ENCODE results near the gene ENDOD1.

The ENDOD1 gene

DNA sequence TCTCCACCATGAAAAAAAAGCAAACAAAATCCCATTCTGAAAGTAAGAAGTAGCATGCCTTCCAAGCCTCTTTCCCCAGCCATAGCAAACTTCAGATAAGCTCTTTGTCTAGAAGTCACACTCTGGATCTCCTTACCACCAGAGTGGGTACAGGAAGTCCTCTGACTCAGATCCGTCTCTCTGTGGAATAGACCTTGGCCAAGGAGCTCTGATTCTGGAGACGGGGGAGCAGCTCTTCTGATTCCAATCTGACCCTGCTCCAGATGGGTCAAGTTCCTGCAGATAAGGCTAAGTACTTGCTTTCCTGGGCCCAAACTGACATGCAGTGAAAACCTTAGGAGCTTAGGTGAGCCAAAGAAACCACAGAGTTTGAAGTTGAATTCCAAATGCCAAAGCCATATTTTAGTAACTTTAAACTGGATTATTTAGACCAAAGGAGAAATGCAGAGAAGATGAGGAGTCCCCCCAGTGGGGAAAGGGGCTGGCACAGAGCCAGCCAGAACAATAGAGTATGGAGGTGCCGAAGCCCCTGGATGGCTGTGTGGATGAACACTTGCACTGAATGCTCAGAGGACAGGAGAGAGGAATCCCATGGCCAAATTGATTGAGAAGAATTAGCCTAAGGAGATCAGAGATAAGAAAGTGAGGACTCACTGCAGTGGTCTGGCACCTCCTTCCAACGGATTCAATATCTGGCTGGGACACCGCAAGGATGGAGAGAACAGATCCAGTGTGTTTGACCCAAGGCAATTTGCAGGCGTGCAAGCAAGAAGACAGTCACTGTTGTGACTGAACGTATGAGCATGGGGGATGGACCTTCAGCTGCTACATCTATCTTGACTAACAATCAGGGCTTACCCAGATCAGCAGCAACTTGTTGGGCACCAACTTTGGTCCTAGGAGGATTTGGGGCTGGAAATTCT lies 54.9 kb downstream of the ENDOD1 start:
- no peak for DNase-seq

DNA sequence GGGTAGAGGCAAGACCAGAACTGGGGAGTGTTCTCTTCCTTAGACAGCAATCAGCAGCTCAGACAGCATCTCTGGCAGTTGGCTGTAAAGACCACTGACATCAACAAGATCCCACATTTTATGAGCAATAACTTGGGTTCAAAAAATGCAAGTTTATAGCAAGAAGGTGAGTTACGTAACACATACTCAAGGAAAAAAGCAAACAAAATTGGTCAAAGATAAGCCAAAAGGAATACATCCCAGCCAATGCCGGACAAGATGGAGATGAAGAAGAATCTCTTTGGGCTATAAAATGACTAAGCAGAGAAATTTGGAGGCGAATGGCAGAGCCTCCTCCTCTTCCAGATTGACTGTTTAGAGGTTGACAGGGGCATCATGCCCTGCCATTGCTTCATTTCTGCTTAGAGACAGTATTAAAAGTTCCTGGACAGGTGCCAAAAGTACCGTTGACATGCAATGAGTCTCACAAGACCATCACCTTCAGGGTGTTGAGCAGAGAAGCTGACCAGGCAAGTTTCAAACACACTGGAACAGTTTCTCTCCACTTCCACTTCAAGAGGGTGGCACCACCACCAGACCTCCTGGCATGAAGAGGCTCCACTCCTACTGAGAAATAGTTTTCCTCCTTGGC lies 55.9 kb downstream of the ENDOD1 start:
- no peak for DNase-seq

DNA sequence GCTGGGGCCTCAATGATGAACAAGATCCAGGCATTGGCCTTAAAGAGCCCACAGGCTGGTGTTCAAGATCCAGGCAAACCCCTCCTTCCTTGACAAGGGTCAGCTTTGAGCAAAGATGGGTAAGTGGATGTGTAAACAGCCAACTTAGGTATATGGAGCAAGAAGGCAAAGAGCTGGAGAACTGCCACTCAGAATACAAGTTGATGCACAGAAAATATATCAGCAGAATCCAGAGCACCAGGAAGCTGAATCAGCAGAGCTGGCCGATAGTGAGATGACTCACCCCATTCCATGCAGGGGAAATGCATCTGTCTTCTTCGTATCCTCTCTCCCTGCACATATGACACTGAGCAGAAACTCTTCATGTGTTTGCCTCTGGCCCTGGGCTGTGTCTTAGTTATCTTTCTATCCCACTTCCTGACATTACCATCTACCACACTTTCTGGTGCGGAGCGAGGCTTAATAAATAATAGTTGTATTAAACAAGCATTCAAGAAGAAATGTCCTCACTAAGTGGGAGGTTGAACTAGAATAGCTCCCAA lies 57.8 kb downstream of the ENDOD1 start:
- no peak for DNase-seq

DNA sequence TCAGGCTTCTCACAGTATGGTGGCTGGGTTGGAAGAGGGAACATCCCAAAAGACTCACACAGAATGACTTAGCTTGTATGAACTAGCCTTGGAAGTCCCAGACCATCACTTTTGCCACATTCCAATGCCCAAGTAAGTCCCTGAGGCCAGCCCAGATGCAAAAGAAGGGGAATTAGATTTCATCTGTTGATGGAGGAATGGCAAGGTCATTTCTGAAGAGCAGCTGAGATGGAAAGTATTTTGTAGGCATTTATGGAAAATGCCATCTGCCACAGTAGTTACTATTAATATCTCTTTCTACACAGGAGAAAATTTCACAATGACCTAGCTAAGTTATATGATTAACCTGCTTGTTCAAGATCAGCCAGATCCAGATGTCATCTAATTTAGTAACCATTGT lies 58.8 kb downstream of the ENDOD1 start:
- DNase-seq = no peak

DNA sequence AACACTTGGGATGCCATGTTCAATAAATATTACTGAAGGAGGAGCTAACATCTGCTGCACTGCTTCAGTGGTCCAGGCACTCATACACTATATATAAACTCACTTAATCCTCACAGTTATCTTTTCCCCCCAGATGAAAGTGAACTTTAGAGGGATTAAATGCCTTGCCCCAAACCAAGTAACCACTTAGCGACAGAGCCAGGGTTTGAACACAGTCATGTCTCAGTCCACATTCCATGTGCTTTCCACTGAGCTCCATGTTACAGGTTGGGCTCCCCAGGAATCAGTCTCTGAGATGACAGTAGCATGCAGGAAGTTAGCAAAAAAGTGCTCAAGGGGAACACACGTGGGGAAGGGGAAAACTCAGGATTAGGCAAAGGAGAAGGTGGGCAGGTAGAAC lies 59.3 kb downstream of the ENDOD1 start:
- no peak for DNase-seq

DNA sequence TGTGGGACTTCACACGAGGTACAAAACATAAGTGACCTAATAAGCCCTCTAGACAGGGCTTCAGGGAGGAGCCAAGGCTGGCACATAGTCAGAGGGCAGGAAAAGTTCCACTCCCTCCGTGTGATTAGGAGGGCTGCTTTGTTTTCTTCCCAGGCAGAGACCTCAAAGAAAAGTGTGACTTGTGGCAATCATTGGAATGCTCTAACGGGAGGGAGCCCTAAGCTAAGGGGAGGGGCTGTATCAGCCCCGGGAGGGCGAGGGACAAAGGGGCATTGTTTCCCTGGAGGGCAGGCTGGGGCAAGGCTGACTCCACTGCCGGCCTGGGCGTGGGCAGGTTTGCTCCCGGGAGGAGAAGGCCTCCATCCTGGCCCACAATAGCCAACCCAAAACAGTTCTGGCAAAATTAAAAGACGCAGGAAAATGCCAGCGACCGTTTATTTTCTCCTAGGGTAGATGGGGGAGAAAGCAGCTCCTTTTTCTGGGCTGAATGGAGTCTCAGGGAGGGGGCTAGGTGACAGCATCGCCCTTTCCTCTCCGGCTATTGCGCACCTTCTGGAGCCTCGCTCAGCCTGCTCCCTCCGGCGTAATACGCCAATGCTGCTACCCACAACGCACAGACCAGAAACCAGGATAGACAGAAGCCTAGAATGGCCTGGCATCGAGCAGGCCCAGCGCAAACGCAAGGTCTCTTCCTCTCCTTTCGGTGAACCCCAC lies 60.2 kb downstream of the ENDOD1 start:
- no peak for DNase-seq

DNA sequence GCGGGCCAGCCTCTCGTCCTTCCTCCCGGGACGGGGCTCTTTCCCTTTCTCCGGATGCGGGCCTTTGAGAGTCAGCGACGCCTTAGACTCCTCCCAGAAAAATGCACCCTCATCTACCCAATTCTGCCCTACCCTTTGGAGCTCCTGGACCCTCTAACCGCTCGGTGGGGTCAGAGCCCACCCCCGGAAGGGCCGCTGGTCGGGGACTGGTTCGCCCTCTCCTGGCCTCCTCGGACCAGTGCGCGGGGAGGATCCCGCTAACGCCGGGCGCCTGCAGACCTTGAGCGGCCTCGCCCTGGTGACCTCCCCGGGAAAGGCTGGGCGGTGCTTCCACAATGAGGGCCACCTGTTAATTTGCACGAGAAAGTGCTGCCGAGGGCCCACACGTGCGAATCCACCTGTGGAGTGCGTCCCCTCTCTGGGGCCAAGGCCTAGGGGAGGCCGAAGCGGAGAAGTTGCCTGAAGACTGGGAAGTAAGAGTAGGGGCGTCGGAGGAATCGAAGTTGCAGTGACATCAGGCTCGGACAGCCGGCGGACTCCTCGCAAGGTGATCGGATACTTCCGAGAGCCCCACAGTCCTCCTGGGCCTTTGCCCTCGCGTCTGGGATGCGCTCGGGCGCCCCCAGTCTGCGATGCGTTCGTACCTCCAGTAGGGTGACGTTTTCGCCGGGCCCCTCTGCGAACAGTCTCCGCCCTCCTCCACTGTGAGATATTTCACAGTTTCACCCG lies 61.5 kb downstream of the ENDOD1 start:
- peak; percentile 90 for DNase-seq

DNA sequence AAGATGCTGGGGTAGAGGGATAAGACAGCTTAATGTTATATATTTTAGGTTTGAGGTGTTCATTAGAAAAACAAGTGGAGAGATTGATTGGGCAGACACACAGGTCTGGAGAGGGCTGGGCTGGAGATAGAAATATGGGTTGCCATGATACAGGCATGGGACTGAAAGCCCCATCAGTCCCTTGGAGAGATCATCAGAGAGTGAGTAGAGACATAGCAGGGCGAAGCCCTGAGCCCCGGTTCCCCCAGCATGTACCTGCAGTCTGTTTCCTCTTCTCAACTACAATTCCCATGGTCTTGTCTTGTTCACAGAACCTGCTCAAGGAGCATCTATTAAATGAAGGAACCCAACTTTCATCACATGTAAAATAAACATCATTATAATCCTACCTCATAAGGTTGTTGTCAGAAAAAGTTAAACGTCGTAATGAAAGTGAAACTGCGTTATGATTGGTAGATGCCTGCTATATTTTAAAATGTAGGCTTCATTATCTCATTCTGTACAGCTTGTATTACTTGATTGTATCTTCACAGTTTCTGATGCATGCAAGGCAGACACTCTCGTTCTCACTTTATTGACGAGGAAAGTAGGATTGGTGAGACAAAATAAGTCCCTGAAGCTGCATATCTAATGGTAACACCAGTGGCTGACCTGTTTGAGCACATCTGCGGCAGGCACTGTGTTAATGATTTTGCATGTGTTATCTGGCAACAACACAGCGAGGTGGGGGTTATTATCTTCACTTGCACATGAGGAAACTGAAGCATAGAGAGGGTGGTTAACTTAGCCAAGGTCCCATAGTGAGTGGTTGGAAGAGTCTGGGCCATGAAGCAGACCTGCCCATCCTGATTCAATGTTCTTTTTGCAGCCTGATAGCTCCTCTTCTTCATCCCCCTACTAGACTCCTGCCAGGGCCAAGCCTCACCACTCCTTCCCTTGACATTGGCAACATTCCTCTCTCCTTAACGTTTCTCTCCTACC lies 63.5 kb downstream of the ENDOD1 start:
- peak; percentile 21 for DNase-seq

DNA sequence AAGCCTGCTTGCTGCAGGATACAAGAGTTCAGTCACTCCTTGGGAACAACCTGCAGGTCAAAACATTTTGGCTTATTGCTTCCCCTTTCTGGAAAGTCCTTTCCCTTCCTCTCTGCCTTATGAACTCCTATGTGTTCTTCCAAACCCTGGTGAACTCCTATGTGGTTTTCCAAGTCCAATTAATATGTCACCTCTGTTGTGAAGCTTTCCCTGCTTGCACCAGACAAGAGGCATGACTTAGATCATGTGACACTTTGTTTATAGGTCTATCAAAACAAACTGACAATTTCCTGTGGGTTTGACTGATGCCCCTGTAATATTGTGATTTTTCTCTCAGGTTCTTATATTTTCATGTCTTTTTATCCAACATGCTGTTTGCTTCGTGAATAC lies 64.2 kb downstream of the ENDOD1 start:
- DNase-seq = no peak

DNA sequence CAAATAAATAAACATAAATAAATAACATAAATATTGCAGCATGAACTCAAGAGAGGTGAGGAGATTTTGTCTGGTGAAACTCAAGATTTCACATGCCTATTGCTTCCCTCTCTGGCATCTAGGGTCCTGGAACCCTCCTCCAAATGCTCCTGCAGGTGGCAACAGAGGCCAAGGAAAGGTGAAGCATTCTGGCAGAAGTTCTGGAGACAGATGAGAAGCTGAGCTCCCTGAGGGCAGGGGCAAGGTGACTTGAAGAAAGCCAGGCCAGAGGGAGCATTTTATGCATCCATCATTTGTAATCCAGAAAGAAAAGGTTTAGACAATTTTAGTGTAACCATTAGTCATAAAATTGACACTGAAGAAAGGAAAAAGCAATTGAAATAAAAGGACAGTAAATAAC lies 64.9 kb downstream of the ENDOD1 start:
- peak; percentile 71 for DNase-seq

DNA sequence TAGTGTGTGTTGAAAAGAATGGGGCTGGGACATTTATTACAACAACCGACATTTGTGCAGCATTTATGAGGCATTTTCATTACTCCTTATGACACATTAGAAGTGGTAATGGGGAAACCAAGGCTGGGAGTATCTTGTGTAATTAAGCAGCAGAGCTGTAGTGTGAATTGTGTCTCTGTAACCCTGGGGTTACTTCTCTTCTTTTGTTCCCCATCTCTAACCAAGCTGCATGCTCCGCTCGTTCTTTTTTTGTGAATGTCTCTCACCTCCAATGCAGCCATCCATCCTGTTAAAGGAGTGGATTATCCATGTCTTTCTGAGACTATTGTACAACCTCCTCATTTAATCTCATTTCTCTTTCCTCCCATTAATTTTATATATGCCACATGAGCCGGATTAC lies 65.7 kb downstream of the ENDOD1 start:
- DNase-seq = no peak

DNA sequence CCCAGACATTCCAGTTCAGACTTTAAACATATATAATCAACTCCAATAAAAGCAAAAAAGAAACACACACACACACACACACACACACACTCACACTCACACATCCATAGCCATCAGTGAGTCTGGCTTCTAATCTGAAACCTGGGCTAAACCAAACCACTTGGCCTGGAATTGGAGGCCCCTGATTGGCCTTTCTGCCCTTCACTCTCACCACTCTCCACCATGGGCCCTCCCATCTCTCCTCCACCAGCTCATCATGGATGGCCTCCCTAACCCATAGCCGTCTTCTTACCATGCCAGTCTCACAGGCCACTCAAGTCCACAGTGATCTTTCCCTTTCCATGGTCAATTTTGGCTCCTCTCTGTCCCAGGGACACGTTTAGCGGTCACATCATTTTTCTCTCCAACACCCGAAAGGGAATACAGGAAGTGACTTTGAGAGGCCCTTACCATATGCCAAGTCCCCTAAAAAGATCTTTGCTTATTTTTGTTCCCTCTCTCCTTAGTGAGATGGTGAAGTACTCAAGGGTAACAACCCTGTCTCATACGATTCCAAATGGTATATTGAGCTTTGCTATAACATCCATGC lies 66.6 kb downstream of the ENDOD1 start:
- no peak for DNase-seq

DNA sequence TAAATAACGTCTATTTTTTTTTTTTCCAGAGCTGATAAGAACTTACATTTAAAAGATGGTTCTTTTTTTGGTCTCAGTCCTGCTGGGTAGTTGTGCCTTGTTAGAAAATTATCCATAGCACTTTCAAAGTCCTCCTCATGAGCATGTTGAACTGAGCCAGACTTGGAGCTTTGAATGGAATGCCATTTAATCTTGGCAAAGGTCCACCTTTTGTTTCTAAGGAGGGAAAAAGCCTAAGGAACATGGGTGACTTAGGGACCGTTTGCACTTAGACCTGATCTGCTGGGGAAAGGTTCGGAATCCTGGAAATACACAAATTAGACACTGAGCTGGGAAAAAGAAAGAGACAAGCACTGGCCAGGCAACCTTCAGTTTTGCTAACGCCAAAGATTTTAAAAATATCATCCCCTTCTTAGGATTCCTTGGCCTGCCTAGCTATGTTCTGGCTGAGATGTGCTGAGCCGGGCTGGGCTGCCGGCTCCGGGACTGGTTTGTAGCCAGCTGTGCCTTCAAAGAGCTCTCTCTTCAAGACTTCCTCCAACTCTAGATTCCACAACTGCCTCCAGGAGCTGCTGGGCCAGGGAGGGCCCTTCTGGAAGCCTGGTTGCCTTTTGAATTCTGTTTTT lies 67.4 kb downstream of the ENDOD1 start:
- no peak for DNase-seq

DNA sequence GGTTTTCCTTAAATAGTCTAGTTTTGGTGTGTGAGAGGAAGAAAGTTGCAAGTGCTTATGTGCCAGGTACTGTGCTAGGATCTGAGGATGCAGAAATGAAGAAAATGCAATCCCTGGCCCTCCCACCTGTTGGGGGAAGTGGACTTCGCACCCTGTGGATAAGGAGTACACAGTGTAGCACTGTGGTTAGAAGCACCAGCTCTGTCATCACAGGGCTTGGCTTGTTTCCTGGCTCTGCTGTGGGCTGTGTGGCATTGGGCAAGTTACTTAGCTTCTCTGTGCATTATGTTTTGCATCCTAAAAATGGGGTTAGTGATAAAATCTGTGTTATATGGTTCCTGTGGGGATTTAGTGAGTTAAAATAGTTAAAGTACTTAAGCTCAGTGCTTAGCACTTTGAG lies 68.2 kb downstream of the ENDOD1 start:
- DNase-seq = no peak

DNA sequence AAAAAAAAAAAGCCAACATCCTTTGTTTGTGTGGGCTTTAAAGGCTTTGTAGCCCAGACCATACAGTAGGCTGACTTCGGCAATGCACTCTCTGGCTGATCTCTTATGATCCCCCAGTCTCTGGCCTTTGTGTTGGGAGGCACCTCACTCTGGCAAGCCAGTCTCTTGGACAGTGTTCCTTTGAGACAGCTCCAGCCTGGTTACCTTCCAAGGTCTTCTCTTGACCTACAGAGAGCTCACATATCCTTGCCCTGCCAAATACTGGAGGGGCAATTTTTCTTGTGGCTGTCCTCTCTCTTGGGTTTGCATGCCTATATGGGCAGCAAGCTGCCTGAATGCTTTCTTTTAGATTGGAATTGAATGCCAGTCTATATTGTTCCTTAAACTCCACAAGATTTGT lies 71.6 kb downstream of the ENDOD1 start:
- no peak for DNase-seq

DNA sequence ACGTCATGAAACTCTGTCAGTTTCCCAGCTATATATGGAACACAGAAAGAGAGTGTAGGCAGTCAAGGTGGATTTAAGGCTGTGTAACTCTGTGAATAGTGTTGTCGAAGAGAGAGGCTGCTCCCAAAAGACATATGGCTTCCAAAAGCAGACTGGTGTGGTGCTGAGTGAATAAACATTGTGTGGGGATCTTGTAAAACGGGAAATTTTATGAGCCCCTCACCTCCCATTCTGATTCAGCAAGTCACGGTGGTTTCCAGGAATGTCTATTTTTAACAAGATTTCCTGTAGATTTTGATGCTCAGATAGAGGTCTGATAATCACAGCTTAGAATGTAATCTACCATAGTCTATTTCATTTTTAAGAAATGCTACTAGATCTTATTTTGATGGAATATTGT lies 73.5 kb downstream of the ENDOD1 start:
- DNase-seq = no peak

DNA sequence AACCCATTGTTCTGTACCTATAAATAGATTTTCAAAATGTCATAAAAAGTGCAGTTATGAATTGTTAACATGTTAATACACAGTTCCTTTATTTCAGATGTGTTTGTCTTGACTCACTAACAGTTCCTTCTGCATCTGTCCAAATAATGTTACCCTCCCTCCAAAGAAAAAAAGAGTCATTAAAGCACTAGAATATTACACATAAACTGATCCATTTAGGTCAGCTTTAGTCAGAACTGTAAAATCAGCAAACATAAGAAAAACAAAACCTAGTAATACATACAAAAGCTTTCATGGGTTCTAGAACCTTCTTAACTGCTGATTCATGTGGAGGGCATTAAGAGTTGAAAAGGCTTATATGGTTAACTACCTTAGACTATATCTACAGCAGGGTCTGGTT lies 76.0 kb downstream of the ENDOD1 start:
- no peak for DNase-seq

DNA sequence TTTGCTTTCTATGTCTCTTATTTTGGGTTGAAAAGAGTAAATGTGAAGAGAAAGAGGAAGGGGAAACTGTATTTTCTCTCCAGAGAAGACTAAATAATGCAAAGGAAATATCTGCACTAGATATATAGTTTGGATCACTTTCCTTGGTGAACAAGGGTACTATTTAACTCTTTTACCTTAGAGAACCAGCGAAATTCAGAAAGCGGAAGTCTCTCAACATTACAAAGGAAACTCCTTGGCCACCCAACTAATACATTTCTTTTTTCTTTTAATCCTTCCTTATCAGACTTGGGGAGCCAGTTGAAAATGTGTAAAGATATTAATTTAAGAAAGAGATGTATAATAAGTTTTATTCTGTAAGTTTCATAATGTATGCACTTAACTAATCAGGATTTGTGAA lies 77.1 kb downstream of the ENDOD1 start:
- DNase-seq = no peak

DNA sequence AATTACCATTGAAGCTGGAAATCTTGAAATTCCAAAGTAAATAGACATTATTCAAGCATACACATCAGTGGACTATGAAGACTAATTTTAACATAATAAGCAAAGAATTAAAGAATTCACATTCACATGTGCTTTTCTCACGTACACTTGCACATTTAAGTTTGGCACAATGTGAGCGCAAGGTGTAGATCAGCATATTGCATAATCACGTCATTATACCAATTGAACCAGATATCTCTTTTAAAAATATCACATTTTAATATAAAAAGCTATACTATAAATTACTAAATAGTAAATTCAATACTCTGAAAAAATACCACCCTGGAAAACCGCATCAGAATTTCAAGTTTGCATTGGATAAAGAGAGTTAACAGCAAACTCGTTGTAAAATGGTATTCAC lies 80.6 kb downstream of the ENDOD1 start:
- DNase-seq = no peak

DNA sequence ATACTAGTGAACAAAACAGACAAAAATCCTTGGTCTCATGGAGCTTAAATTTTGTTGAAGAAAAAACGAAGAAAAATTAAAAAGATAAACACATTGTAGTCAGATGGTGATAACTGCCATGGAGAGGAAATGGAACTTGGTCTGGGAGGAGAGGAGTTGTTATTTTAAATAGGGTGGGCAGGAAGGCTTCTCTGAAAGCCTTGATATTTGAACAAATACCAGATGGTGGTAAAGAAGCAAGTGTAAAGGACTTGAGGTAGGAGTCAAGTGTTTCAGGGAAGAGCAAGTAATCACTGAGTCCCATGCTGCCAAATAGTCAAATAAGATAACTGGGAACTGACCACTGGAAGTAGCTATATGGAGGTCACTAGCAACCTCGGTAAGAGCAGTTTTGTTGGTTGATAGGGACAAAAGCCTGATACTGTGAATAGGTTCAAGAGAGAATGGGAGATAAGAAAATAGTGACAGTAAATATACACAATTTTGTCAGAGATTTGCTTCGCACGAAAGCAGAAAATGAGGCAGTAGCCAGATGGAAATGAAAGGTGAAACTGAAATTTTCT lies 86.3 kb downstream of the ENDOD1 start:
- no peak for DNase-seq

Measured in activated naive CD4-positive, alpha-beta T cell treated with anti-CD3 and anti-CD28 coated beads, Interleukin-2, amount 50 U/mL, for 16 hours (primary cell).